SK-N-SH treated with all-trans-retinoic acid at 6 μM for 48 hours (cell line): ENCODE data around the gene DHRS3.

Source experiments
- ATAC-seq: fragments of 200-7000 bp; cut with Tn5 transposase; 3 replicates; pipeline ENCODE4 v1.9.1; 2020; ENCODE audit warnings: mild to moderate bottlenecking, moderate library complexity
- ARNTL ChIP-seq: fragments of 450-650 bp; formaldehyde crosslinking; IDR thresholded peaks from 2 replicates; pipeline ENCODE4 v1.5.0; 2020; ENCODE audit warnings: low read depth, mild to moderate bottlenecking, moderate library complexity, borderline replicate concordance
- CREB5 ChIP-seq: fragments of 250-450 bp; sonication (Bioruptor Pico); IDR thresholded peaks from 2 replicates; pipeline ENCODE4 v1.5.1; 2020; ENCODE audit warnings: low read depth, mild to moderate bottlenecking, moderate library complexity
- CSDC2 ChIP-seq: fragments of 250-450 bp; sonication (Bioruptor Pico); IDR thresholded peaks from 2 replicates; pipeline ENCODE4 v1.5.0; 2020; ENCODE audit warnings: mild to moderate bottlenecking, moderate library complexity
- CSRNP3 ChIP-seq: fragments of 250-450 bp; sonication (Bioruptor Pico); IDR thresholded peaks from 2 replicates; pipeline ENCODE4 v1.5.1; 2021; ENCODE audit warnings: mild to moderate bottlenecking, moderate library complexity
- GLIS3 ChIP-seq: fragments of 250-450 bp; sonication (Bioruptor Pico); IDR thresholded peaks from 2 replicates; pipeline ENCODE4 v1.5.0; 2020; ENCODE audit warnings: mild to moderate bottlenecking, moderate library complexity
- ISL1 ChIP-seq: fragments of 250-450 bp; sonication (Bioruptor Pico); IDR thresholded peaks from 2 replicates; pipeline ENCODE4 v2.1.2; 2022; ENCODE audit warnings: mild to moderate bottlenecking, moderate library complexity
- PPARA ChIP-seq: fragments of 250-450 bp; sonication (Bioruptor Pico); IDR thresholded peaks from 2 replicates; pipeline ENCODE4 v1.5.0; 2020; ENCODE audit warnings: mild to moderate bottlenecking, borderline replicate concordance
- RARB ChIP-seq: fragments of 250-450 bp; sonication (Bioruptor Pico); IDR thresholded peaks from 2 replicates; pipeline ENCODE4 v1.8.0; 2021; ENCODE audit warnings: mild to moderate bottlenecking, moderate library complexity
- SNAI2 ChIP-seq: fragments of 250-450 bp; sonication (Bioruptor Pico); IDR thresholded peaks from 2 replicates; pipeline ENCODE4 v1.5.0; 2020; ENCODE audit warnings: mild to moderate bottlenecking, moderate library complexity
- TCF4 ChIP-seq: fragments of 250-450 bp; sonication (Bioruptor Pico); IDR thresholded peaks from 2 replicates; pipeline ENCODE4 v1.8.0; 2021; ENCODE audit warnings: mild to moderate bottlenecking, moderate library complexity, borderline replicate concordance
- TOX ChIP-seq: fragments of 250-450 bp; sonication (Bioruptor Pico); IDR thresholded peaks from 2 replicates; pipeline ENCODE4 v1.8.0; 2021; ENCODE audit warnings: mild to moderate bottlenecking, moderate library complexity, borderline replicate concordance
- ZC3H10 ChIP-seq: fragments of 250-450 bp; sonication (Bioruptor Pico); IDR thresholded peaks from 2 replicates; pipeline ENCODE4 v1.5.1; 2021; ENCODE audit warnings: mild to moderate bottlenecking, moderate library complexity
- ZFP3 ChIP-seq: fragments of 250-450 bp; sonication (Bioruptor Pico); IDR thresholded peaks from 2 replicates; pipeline ENCODE4 v1.5.0; 2020; ENCODE audit warnings: mild to moderate bottlenecking, moderate library complexity
- ZFP30 ChIP-seq: fragments of 450-650 bp; formaldehyde crosslinking; IDR thresholded peaks from 2 replicates; pipeline ENCODE4 v1.5.0; 2022; ENCODE audit warnings: mild to moderate bottlenecking, moderate library complexity
- ZNF565 ChIP-seq: fragments of 450-650 bp; formaldehyde crosslinking; conservative IDR thresholded peaks from 2 replicates; pipeline ENCODE4 v1.5.0; 2020; ENCODE audit warnings: low read depth, mild to moderate bottlenecking, moderate library complexity
- ZNF70 ChIP-seq: fragments of 450-650 bp; formaldehyde crosslinking; IDR thresholded peaks from 2 replicates; pipeline ENCODE4 v1.5.0; 2020; ENCODE audit warnings: mild to moderate bottlenecking, moderate library complexity
- ZNF8 ChIP-seq: fragments of 450-650 bp; formaldehyde crosslinking; IDR thresholded peaks from 2 replicates; pipeline ENCODE4 v1.5.0; 2020; ENCODE audit warnings: mild to moderate bottlenecking, moderate library complexity
- TF ChIP-seq, protein P1 (sequence below): fragments of 250-450 bp; sonication (Bioruptor Pico); IDR thresholded peaks from 2 replicates; pipeline ENCODE4 v1.5.0; 2020; ENCODE audit warnings: mild to moderate bottlenecking, moderate library complexity

The DHRS3 gene

DNA sequence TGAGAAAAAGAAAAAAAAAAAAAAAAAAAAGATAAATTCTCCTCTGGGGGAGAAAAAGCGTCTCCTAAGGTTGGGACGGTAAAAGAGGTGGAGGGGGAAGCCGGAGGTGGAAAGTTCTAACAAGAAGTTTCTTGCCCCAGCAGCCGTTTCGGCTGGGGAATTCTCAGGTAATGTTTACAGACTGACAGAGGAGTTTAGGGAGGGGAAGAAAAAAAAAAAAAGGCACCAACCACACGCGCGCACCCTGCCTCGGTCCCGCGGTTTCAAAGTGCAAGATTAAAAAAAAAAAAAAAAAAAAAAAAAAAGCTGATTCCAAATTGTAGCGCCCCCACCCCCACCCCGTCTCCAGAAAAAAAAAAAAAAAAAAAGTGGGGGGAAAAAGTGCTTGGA lies 504 bp downstream of the DHRS3 start:
- no peak for ATAC-seq
- no peak for TF ChIP-seq RARB (CRISPR knock-in tag)
- TF ChIP-seq ISL1 = no peak
- no peak for TF ChIP-seq ZNF565 (CRISPR knock-in tag)
- no peak for TF ChIP-seq PPARA (CRISPR knock-in tag)
- TF ChIP-seq TOX (CRISPR knock-in tag) = no peak
- TF ChIP-seq, protein P1, sequence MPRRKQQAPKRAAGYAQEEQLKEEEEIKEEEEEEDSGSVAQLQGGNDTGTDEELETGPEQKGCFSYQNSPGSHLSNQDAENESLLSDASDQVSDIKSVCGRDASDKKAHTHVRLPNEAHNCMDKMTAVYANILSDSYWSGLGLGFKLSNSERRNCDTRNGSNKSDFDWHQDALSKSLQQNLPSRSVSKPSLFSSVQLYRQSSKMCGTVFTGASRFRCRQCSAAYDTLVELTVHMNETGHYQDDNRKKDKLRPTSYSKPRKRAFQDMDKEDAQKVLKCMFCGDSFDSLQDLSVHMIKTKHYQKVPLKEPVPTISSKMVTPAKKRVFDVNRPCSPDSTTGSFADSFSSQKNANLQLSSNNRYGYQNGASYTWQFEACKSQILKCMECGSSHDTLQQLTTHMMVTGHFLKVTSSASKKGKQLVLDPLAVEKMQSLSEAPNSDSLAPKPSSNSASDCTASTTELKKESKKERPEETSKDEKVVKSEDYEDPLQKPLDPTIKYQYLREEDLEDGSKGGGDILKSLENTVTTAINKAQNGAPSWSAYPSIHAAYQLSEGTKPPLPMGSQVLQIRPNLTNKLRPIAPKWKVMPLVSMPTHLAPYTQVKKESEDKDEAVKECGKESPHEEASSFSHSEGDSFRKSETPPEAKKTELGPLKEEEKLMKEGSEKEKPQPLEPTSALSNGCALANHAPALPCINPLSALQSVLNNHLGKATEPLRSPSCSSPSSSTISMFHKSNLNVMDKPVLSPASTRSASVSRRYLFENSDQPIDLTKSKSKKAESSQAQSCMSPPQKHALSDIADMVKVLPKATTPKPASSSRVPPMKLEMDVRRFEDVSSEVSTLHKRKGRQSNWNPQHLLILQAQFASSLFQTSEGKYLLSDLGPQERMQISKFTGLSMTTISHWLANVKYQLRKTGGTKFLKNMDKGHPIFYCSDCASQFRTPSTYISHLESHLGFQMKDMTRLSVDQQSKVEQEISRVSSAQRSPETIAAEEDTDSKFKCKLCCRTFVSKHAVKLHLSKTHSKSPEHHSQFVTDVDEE (CRISPR knock-in tag) = no peak
- TF ChIP-seq TCF4 (CRISPR knock-in tag) = no peak
- TF ChIP-seq ZNF8 (CRISPR knock-in tag) = no peak

GRCh38 chr1:12616709-12617373 lies 1.2 kb downstream of the DHRS3 start:
- ATAC-seq = peak; percentile 5
- 0 out of 2 replicates have a peak, but pooled peaks have one; percentile 15 for TF ChIP-seq SNAI2
- TF ChIP-seq, protein P1 (CRISPR knock-in tag) = no peak

- TF ChIP-seq PPARA (CRISPR knock-in tag) (no peak), ZNF8 (CRISPR knock-in tag) (no peak), TOX (CRISPR knock-in tag) (no peak), GLIS3 (CRISPR knock-in tag) (no peak), ISL1 (no peak), SNAI2 (no peak; the same call in none of the 2 replicates), TCF4 (CRISPR knock-in tag) (no peak), ZNF70 (CRISPR knock-in tag) (no peak), CREB5 (CRISPR knock-in tag) (no peak), ZFP3 (CRISPR knock-in tag) (no peak), CSRNP3 (CRISPR knock-in tag) (no peak), ZC3H10 (CRISPR knock-in tag) (no peak), CSDC2 (no peak), ZNF565 (CRISPR knock-in tag) (no peak), ZFP30 (CRISPR knock-in tag) (no peak), ARNTL (CRISPR knock-in tag) (no peak)
- TF ChIP-seq, protein P1 (CRISPR knock-in tag) = no peak
- ATAC-seq = peak; percentile 56
Measured at GRCh38 chr1:12615865-12616708, 1.9 kb downstream of the DHRS3 start.
